H1 (cell line): ENCODE results near the gene TUBA4B. TPM values are rescaled to one million over a fixed set of nuclear protein-coding genes. Genes with fewer than 3 reads are reported as not detected.
A peak's percentile ranks its signal among the peaks of the same experiment; 100 is the strongest.

ENCODE experiments used
- CTCF ChIA-PET: fragments of 300-600 bp; sonication (Branson Sonifier 250); formaldehyde crosslinking; loops from one replicate; lab custom pipeline; 2021; ENCODE audit not compliant: partially characterized antibody; lab: Charles Lee
- POLR2A ChIA-PET: fragments of 300-600 bp; sonication (Branson Sonifier 250); formaldehyde crosslinking; loops from one replicate; lab custom pipeline; 2021; ENCODE audit warnings: inconsistent platforms; ENCODE audit not compliant: partially characterized antibody; lab: Charles Lee
- DNase-seq, 2 experiments: peaks; one replicate each; pipeline versions ENCODE4 v3.0.0 to v3.0.0-alpha.2; 2010 to 2022; ENCODE audit warnings: low spot score in 2 of 2, low read depth in 1 of 2, mixed read lengths in 1 of 2
- FAIRE-seq: peaks from 2 replicates; lab custom pipeline; 2011; peaks lifted over from hg19 to GRCh38; lab: Jason Lieb, UNC
- H2AFZ ChIP-seq: 2 replicates; pipeline ENCODE4 v1.8.1; 2012; ENCODE audit warnings: low read length, inconsistent platforms
- H2AK5ac ChIP-seq: 2 replicates; pipeline ENCODE4 v1.6.1; 2013; ENCODE audit warnings: low read depth, low read length
- H2BK120ac ChIP-seq: replicated peaks from 2 replicates; pipeline ENCODE3; 2013; ENCODE audit warnings: low read depth, low read length, inconsistent platforms
- H2BK12ac ChIP-seq: 2 replicates; pipeline ENCODE4 v1.6.1; 2013; ENCODE audit warnings: low read depth, low read length
- H2BK15ac ChIP-seq: 2 replicates; pipeline ENCODE4 v1.6.1; 2013; ENCODE audit warnings: low read length
- H2BK20ac ChIP-seq: 2 replicates; pipeline ENCODE4 v1.6.1; 2013; ENCODE audit warnings: low read length
- H2BK5ac ChIP-seq: 2 replicates; pipeline ENCODE4 v1.6.1; 2013; ENCODE audit warnings: low read depth, low read length
- H3K14ac ChIP-seq: 2 replicates; pipeline ENCODE4 v1.6.1; 2013; ENCODE audit warnings: inconsistent platforms; ENCODE audit not compliant: insufficient read length
- H3K18ac ChIP-seq: 2 replicates; pipeline ENCODE4 v1.6.1; 2013; ENCODE audit warnings: low read length; ENCODE audit errors: extremely low read depth
- H3K23ac ChIP-seq: 2 replicates; pipeline ENCODE4 v1.6.1; 2013; ENCODE audit warnings: inconsistent platforms; ENCODE audit not compliant: insufficient read length
- H3K23me2 ChIP-seq: 2 replicates; pipeline ENCODE4 v1.6.1; 2013; ENCODE audit warnings: low read depth, low read length
- H3K27ac ChIP-seq: 2 replicates; pipeline ENCODE4 v1.6.1; 2011; ENCODE audit warnings: low read depth, low read length, inconsistent platforms
- H3K27me3 ChIP-seq, 4 experiments: replicated peaks in 1 of 4; 1 replicate in 1 of 4; 2 replicates in 3 of 4; pipeline versions ENCODE4 v1.6.1 to v1.8.1; 2011 to 2013; ENCODE audit warnings: low read length in 3 of 4, mild to moderate bottlenecking in 3 of 4, inconsistent platforms in 2 of 4, mixed read lengths in 2 of 4, moderate library complexity in 1 of 4; ENCODE audit not compliant: control insufficient read depth in 3 of 4, insufficient read depth in 3 of 4; ENCODE audit errors: extremely low read depth in 1 of 4
- H3K36me3 ChIP-seq, 4 experiments: 2 replicates each; pipeline versions ENCODE4 v1.6.1 to v1.8.1; 2011 to 2013; ENCODE audit warnings: mild to moderate bottlenecking in 4 of 4, low read length in 3 of 4, moderate library complexity in 2 of 4, control low read depth in 1 of 4, inconsistent platforms in 1 of 4; ENCODE audit not compliant: insufficient read depth in 4 of 4, control insufficient read depth in 2 of 4
- H3K4ac ChIP-seq: replicated peaks from 2 replicates; pipeline ENCODE3; 2013; ENCODE audit warnings: low read length, low read depth, mixed read lengths, inconsistent platforms; ENCODE audit not compliant: insufficient read length
- H3K4me1 ChIP-seq, 4 experiments: replicated peaks in 1 of 4; 1 replicate in 1 of 4; 2 replicates in 3 of 4; pipeline versions ENCODE4 v1.6.1 to v1.8.1; 2011 to 2013; ENCODE audit warnings: low read length in 3 of 4, inconsistent platforms in 2 of 4, mixed read lengths in 1 of 4; ENCODE audit not compliant: insufficient read depth in 4 of 4, control insufficient read depth in 3 of 4
- H3K4me2 ChIP-seq, 2 experiments: 2 replicates each; pipeline versions ENCODE4 v1.6.1 to v1.8.1; 2011 to 2013; ENCODE audit warnings: low read depth in 2 of 2, low read length in 2 of 2, control low read depth in 1 of 2, inconsistent platforms in 1 of 2, mild to moderate bottlenecking in 1 of 2; ENCODE audit not compliant: insufficient read depth in 1 of 2
- H3K4me3 ChIP-seq, 4 experiments: fragments of 200-600, 300-600 bp in 1 of 4; sonication (generic), shearing (Covaris generic), sonication (Bioruptor Twin) in 1 of 4; 2 replicates each; pipeline versions ENCODE4 v1.5.1 to v1.8.1; 2011 to 2016; ENCODE audit warnings: low read length in 4 of 4, low read depth in 3 of 4, control low read depth in 2 of 4, inconsistent platforms in 2 of 4, mild to moderate bottlenecking in 2 of 4, mixed read lengths in 1 of 4, moderate library complexity in 1 of 4; ENCODE audit not compliant: insufficient read depth in 2 of 4; ENCODE audit errors: extremely low read depth in 1 of 4
- H3K56ac ChIP-seq: replicated peaks from 2 replicates; pipeline ENCODE3; 2013; ENCODE audit warnings: low read depth, mild to moderate bottlenecking, mixed read lengths, low read length, inconsistent platforms; ENCODE audit not compliant: insufficient read length
- H3K79me1 ChIP-seq: 2 replicates; pipeline ENCODE4 v1.6.1; 2013; ENCODE audit warnings: low read depth, low read length, control low read depth
- H3K79me2 ChIP-seq, 2 experiments: 2 replicates each; pipeline versions ENCODE4 v1.6.1 to v1.8.1; 2012 to 2013; ENCODE audit warnings: low read length in 2 of 2, mild to moderate bottlenecking in 2 of 2, inconsistent platforms in 1 of 2; ENCODE audit not compliant: insufficient read depth in 2 of 2, control insufficient read depth in 1 of 2
- H3K9ac ChIP-seq, 4 experiments: replicated peaks in 1 of 4; 1 replicate in 1 of 4; 2 replicates in 3 of 4; pipeline versions ENCODE4 v1.6.1 to v1.8.1; 2011 to 2013; ENCODE audit warnings: low read depth in 3 of 4, low read length in 3 of 4, control low read depth in 2 of 4, mild to moderate bottlenecking in 2 of 4, moderate library complexity in 2 of 4, inconsistent platforms in 1 of 4; ENCODE audit errors: extremely low read depth in 1 of 4
- H3K9me3 ChIP-seq, 2 experiments: 2 replicates each; pipeline versions ENCODE4 v1.6.1 to v1.8.1; 2012 to 2013; ENCODE audit warnings: mild to moderate bottlenecking in 2 of 2, moderate library complexity in 2 of 2, control low read depth in 1 of 2, inconsistent platforms in 1 of 2, low read depth in 1 of 2, low read length in 1 of 2, mixed read lengths in 1 of 2; ENCODE audit not compliant: insufficient read depth in 2 of 2
- H4K20me1 ChIP-seq, 2 experiments: replicated peaks in 1 of 2; 2 replicates each; pipeline versions ENCODE3 to v1.8.1; 2011 to 2013; ENCODE audit warnings: inconsistent platforms in 2 of 2, low read length in 2 of 2, mild to moderate bottlenecking in 1 of 2; ENCODE audit not compliant: insufficient read depth in 2 of 2, control insufficient read depth in 1 of 2
- H4K5ac ChIP-seq: 2 replicates; pipeline ENCODE4 v1.6.1; 2013; ENCODE audit warnings: low read length, low read depth, mixed read lengths, inconsistent platforms; ENCODE audit not compliant: insufficient read length
- H4K8ac ChIP-seq: 2 replicates; pipeline ENCODE4 v1.8.0; 2013; ENCODE audit warnings: mild to moderate bottlenecking, moderate library complexity, low read length, inconsistent platforms; ENCODE audit not compliant: insufficient read depth; ENCODE audit errors: extremely low read depth
- H4K91ac ChIP-seq: replicated peaks from 2 replicates; pipeline ENCODE3; 2013; ENCODE audit warnings: low read length, mixed read lengths, inconsistent platforms; ENCODE audit not compliant: insufficient read length
- ASH2L ChIP-seq: fragments of 200-600, 300-600 bp; sonication (generic); IDR thresholded peaks from one replicate; pipeline ENCODE4 v1.7.1; 2017; ENCODE audit warnings: low read length
- BACH1 ChIP-seq: IDR thresholded peaks from 2 replicates; pipeline ENCODE4 v1.6.1; 2012; ENCODE audit warnings: low read length, improper control_type of control experiment
- JUN ChIP-seq: IDR thresholded peaks from 2 replicates; pipeline ENCODE4 v1.6.1; 2011; ENCODE audit warnings: low read depth, mild to moderate bottlenecking, improper control_type of control experiment, low read length
- RBBP5 ChIP-seq: IDR thresholded peaks from 2 replicates; pipeline ENCODE4 v1.7.1; 2012; ENCODE audit warnings: low read depth, mild to moderate bottlenecking, inconsistent platforms, low read length, moderate library complexity, borderline replicate concordance
- SIRT6 ChIP-seq: IDR thresholded peaks from one replicate; pipeline ENCODE4 v1.7.1; 2012; ENCODE audit warnings: low read length, inconsistent platforms
- WGBS, 2 experiments: shearing (Covaris generic) in 1 of 2; methylation state at CpG; one replicate each; pipeline versions ENCODE4 v1.1.6 to v1.1.7; 2013 to 2015; ENCODE audit warnings: low lambda C conversion rate in 2 of 2, mixed read lengths in 2 of 2, inconsistent platforms in 1 of 2, low coverage in 1 of 2, missing lambda C conversion rate in 1 of 2; ENCODE audit not compliant: insufficient replicate concordance in 2 of 2, insufficient coverage in 1 of 2, insufficient read length in 1 of 2; ENCODE audit errors: extremely low coverage in 1 of 2, missing lambda C conversion rate in 1 of 2; 5-methylcytosine and 5-hydroxymethylcytosine counted together
- polyA plus RNA-seq, 7 experiments: library from polyadenylated mRNA; depleted of rRNA in 3 of 7; stranded (reverse) in 5 of 7; unstranded in 2 of 7; fragments of >200 nt in 5 of 7; fragments of 200-250 nt in 2 of 7; gene quantifications; 1 replicate in 5 of 7; 2 replicates in 1 of 7; 4 replicates in 1 of 7; pipeline versions ENCODE4 v1.2.1 to v1.2.3, GENCODE V29; 2011 to 2013; ENCODE audit warnings: missing spikeins in 2 of 7, mixed read lengths in 2 of 7
- total RNA-seq: library from RNA; stranded (reverse); fragmentation: NEBNext Ultra II Directional; extraction: Animal tissue kit (Norgen Biotek cat#: 25700); gene quantifications from 2 replicates; pipeline ENCODE4 v1.2.1, GENCODE V29; 2021

The TUBA4B gene
- total and polyA plus RNA-seq, 2 of the 8 experiments (the other 6 are each of a cell fraction or from before 2014, with no cell fraction given) = 0.08 to 0.24 TPM

- no peak for DNase-seq
- H3K27me3 ChIP-seq = peaks cover 0 to 2% (median 0%) of the 10 kb centered on the region in 4 experiments; a peak in 3 of 7 replicates
- 0 out of 2 replicates have a peak overlapping the region, but pooled peaks have one; percentile 55 for H2BK12ac ChIP-seq
- WGBS, 2 experiments = 67% methylated on average over 5 of the region's 6 CpGs; no CpG with 5 or more reads in 1 of the 2 experiments
- no peak overlapping the region for H4K5ac ChIP-seq
- H3K23ac ChIP-seq = no peak overlapping the region
- H3K4me3 ChIP-seq = no peak overlapping the region; a peak in 1 of 8 replicates
- H3K9ac ChIP-seq = no peak overlapping the region; a peak in 1 of 7 replicates
- no peaks in the 10 kb centered on the region for H3K79me2 ChIP-seq
- H3K18ac ChIP-seq = peak overlapping the region; percentile 24; the same call in 1 of the 2 replicates
- ChIA-PET POLR2A (interaction anchor here (0.7 to 1.7 kb wide), 9 partner anchors 12 to 61 kb away, joined by 3 to 8 read pairs (median 4); partner anchors contain the start of genes ABCB6, GLB1L, STK16 and TUBA4A), CTCF (interaction anchor here (0.8 to 4.4 kb wide), 15 partner anchors 12 to 115 kb away, joined by 3 to 34 read pairs (median 3); partner anchors contain the start of genes GLB1L and STK16)
- H4K20me1 ChIP-seq = no peaks in the 10 kb centered on the region
- H3K4me2 ChIP-seq = peak overlapping the region in 1 of 2 experiments; percentile 9; a peak in 1 of 4 replicates
- TF ChIP-seq JUN = peak; percentile 71; the same call in 1 of the 2 replicates
- TF ChIP-seq RBBP5 = no peak
- TF ChIP-seq SIRT6 = no peak
- TF ChIP-seq ASH2L = peak; percentile 37
- no peak for TF ChIP-seq BACH1
- TF ChIP-seq, all 59 proteins: peak for 2
- Histone ChIP-seq H3K4me1 (peaks cover 9 to 14% (median 11%) of the 10 kb centered on the region in 4 experiments), H3K36me3 (no peaks in the 10 kb centered on the region), H3K79me1 (no peaks in the 10 kb centered on the region), H4K91ac (no peak overlapping the region), H3K27ac (no peak overlapping the region), H3K4ac (no peak overlapping the region), H3K23me2 (peaks cover 2% of the 10 kb centered on the region; the same call in 1 of the 2 replicates), H2BK20ac (no peak overlapping the region), H3K14ac (no peak overlapping the region), H3K56ac (no peak overlapping the region), H4K8ac (no peak overlapping the region), H2BK120ac (no peak overlapping the region), H2BK5ac (peak overlapping the region; percentile 38; the same call in 1 of the 2 replicates), H2AFZ (no peak overlapping the region), H2AK5ac (no peak overlapping the region), H2BK15ac (no peak overlapping the region), H3K9me3 (no peaks in the 10 kb centered on the region)
- peak; percentile 7 for FAIRE-seq
Observed at GRCh38 chr2:219274361-219274921, 21.4 kb downstream of the TUBA4B start.
